Neural progenitor cell (in vitro differentiated cells): ENCODE data around the gene LRRC49. TPM values are rescaled to one million over a fixed set of nuclear protein-coding genes. Genes with fewer than 3 reads are reported as not detected.
"Not testable (repeated sequence)": the region's sequence is repeated elsewhere in the genome, so short reads cannot be mapped to it uniquely, and the experiment has no call there.

Source experiments
- DNase-seq: peaks from one replicate; pipeline ENCODE4 v3.0.0-alpha.2; 2016; ENCODE audit warnings: low spot score
- H2AFZ ChIP-seq: fragments of 200-600 bp; sonication (generic); replicated peaks from 2 replicates; pipeline ENCODE4 v1.6.1; 2016; ENCODE audit warnings: antibody characterized with exemption
- H3F3A ChIP-seq: fragments of 200-600 bp; sonication (generic); 2 replicates; pipeline ENCODE4 v1.6.1; 2016; ENCODE audit warnings: antibody characterized with exemption, low read depth
- H3K27ac ChIP-seq: fragments of 200-600 bp; sonication (generic); 2 replicates; pipeline ENCODE4 v1.5.1; 2016; ENCODE audit warnings: mild to moderate bottlenecking
- H3K27me3 ChIP-seq: fragments of 200-600 bp; sonication (generic); 2 replicates; pipeline ENCODE4 v1.6.1; 2016; ENCODE audit warnings: mild to moderate bottlenecking, moderate library complexity
- H3K36me3 ChIP-seq: fragments of 200-600 bp; sonication (generic); 2 replicates; pipeline ENCODE4 v1.5.1; 2016
- H3K4me1 ChIP-seq: fragments of 200-600 bp; sonication (generic); 2 replicates; pipeline ENCODE4 v1.6.1; 2016; ENCODE audit warnings: mixed run types
- H3K4me2 ChIP-seq: fragments of 200-600 bp; sonication (generic); 2 replicates; pipeline ENCODE4 v1.6.1; 2016
- H3K4me3 ChIP-seq: fragments of 200-600 bp; sonication (generic); 2 replicates; pipeline ENCODE4 v1.5.1; 2016
- H3K79me2 ChIP-seq: fragments of 200-600 bp; sonication (generic); 2 replicates; pipeline ENCODE4 v1.6.1; 2016; ENCODE audit warnings: low read depth
- H3K9ac ChIP-seq: fragments of 200-600 bp; sonication (generic); 2 replicates; pipeline ENCODE4 v1.6.1; 2016
- H3K9me3 ChIP-seq: fragments of 200-600 bp; sonication (generic); 2 replicates; pipeline ENCODE4 v1.5.1; 2016; ENCODE audit warnings: low read depth
- H4K20me1 ChIP-seq: fragments of 200-600 bp; sonication (generic); 2 replicates; pipeline ENCODE4 v1.6.1; 2016; ENCODE audit warnings: low read depth
- H3K27ac Mint-ChIP-seq: 3 replicates; pipeline ENCODE4 v1.8.0; 2021; ENCODE audit warnings: mixed read lengths
- H3K27me3 Mint-ChIP-seq: 2 replicates; pipeline ENCODE4 v1.8.0; 2022; ENCODE audit warnings: low read depth, mild to moderate bottlenecking, inconsistent platforms, moderate library complexity, mixed read lengths; ENCODE audit not compliant: insufficient read depth
- H3K36me3 Mint-ChIP-seq: 3 replicates; pipeline ENCODE4 v1.8.0; 2021; ENCODE audit warnings: mixed read lengths
- H3K4me1 Mint-ChIP-seq: 3 replicates; pipeline ENCODE4 v1.8.0; 2021; ENCODE audit warnings: mixed read lengths
- H3K4me3 Mint-ChIP-seq: 3 replicates; pipeline ENCODE4 v1.8.0; 2021; ENCODE audit warnings: mild to moderate bottlenecking, moderate library complexity, mixed read lengths
- H3K9me3 Mint-ChIP-seq: 3 replicates; pipeline ENCODE4 v1.8.0; 2020; ENCODE audit warnings: mixed read lengths
- CTCF ChIP-seq: fragments of 200-600 bp; sonication (generic); IDR thresholded peaks from 2 replicates; pipeline ENCODE4 v1.5.1; 2017; ENCODE audit warnings: antibody characterized with exemption, mild to moderate bottlenecking
- EZH2 ChIP-seq: fragments of 200-600 bp; sonication (generic); IDR thresholded peaks from 2 replicates; pipeline ENCODE4 v1.6.1; 2017; ENCODE audit warnings: antibody characterized with exemption, mild to moderate bottlenecking, moderate library complexity
- EZH2phosphoT487 ChIP-seq: fragments of 200-600 bp; sonication (generic); IDR thresholded peaks from 2 replicates; pipeline ENCODE4 v1.6.1; 2017; ENCODE audit warnings: antibody characterized with exemption
- total RNA-seq: library from RNA; depleted of rRNA; stranded (reverse); fragments of >200 nt; gene quantifications from 2 replicates; pipeline ENCODE4 v1.2.3, GENCODE V29; 2015; ENCODE audit warnings: low replicate concordance

Gene LRRC49
- total RNA-seq, 1 donor from 2014 or later: 62.4 TPM

GRCh38 chr15:70870051-70870450, 22.6 kb upstream of the LRRC49 start:
- no peak overlapping the region for H3K4me3 Mint-ChIP-seq
- Histone ChIP-seq H3K79me2 (no peaks in the 10 kb centered on the region), H3K4me2 (no peak overlapping the region), H3K27ac (no peak overlapping the region), H3F3A (no peaks in the 10 kb centered on the region), H3K9ac (no peak overlapping the region), H3K4me3 (no peak overlapping the region), H3K36me3 (no peaks in the 10 kb centered on the region), H3K9me3 (no peaks in the 10 kb centered on the region), H3K27me3 (no peaks in the 10 kb centered on the region), H4K20me1 (no peaks in the 10 kb centered on the region), H3K4me1 (no peaks in the 10 kb centered on the region), H2AFZ (no peak overlapping the region)
- H3K4me1 Mint-ChIP-seq: peaks cover 8% of the 10 kb centered on the region
- H3K36me3 Mint-ChIP-seq: peaks cover 2% of the 10 kb centered on the region
- no peaks in the 10 kb centered on the region for H3K27me3 Mint-ChIP-seq
- peaks cover 8% of the 10 kb centered on the region for H3K9me3 Mint-ChIP-seq
- H3K27ac Mint-ChIP-seq: no peak overlapping the region
- DNase-seq: no peak
- TF ChIP-seq EZH2: no peak

GRCh38 chr15:70871490-70871889, 21.1 kb upstream of the LRRC49 start:
- not testable (repeated sequence) for H3K4me3 Mint-ChIP-seq, H3K27me3 Mint-ChIP-seq, H3K4me3 ChIP-seq, H3F3A ChIP-seq, H3K27ac Mint-ChIP-seq, H3K9me3 Mint-ChIP-seq, H3K4me2 ChIP-seq, H3K79me2 ChIP-seq, H3K36me3 Mint-ChIP-seq, H3K4me1 Mint-ChIP-seq, H4K20me1 ChIP-seq, H3K4me1 ChIP-seq, H3K9ac ChIP-seq, H3K36me3 ChIP-seq, H3K9me3 ChIP-seq, H3K27me3 ChIP-seq, H3K27ac ChIP-seq, DNase-seq, H2AFZ ChIP-seq

GRCh38 chr15:70873232-70874054, 19.2 kb upstream of the LRRC49 start:
- Mint-ChIP-seq H3K4me1 (peaks cover 8% of the 10 kb centered on the region), H3K4me3 (no peak overlapping the region), H3K27me3 (no peaks in the 10 kb centered on the region), H3K27ac (no peak overlapping the region), H3K36me3 (peaks cover 2% of the 10 kb centered on the region), H3K9me3 (peaks cover 8% of the 10 kb centered on the region)
- Histone ChIP-seq H3K4me2 (no peak overlapping the region), H3K79me2 (no peaks in the 10 kb centered on the region), H3K27me3 (no peaks in the 10 kb centered on the region), H3K9me3 (no peaks in the 10 kb centered on the region), H3F3A (no peaks in the 10 kb centered on the region), H3K27ac (no peak overlapping the region), H3K9ac (no peak overlapping the region), H2AFZ (no peak overlapping the region), H4K20me1 (no peaks in the 10 kb centered on the region), H3K4me1 (no peaks in the 10 kb centered on the region), H3K36me3 (no peaks in the 10 kb centered on the region), H3K4me3 (no peak overlapping the region)
- no peak for DNase-seq
- TF ChIP-seq EZH2phosphoT487: no peak
- TF ChIP-seq CTCF: no peak
- no peak for TF ChIP-seq EZH2

GRCh38 chr15:70875001-70875782, 17.4 kb upstream of the LRRC49 start:
- H3K4me1 Mint-ChIP-seq: no peaks in the 10 kb centered on the region
- H3K36me3 Mint-ChIP-seq: peaks cover 2% of the 10 kb centered on the region
- H3K27me3 ChIP-seq: no peaks in the 10 kb centered on the region
- TF ChIP-seq EZH2 (no peak), CTCF (peak; percentile 48)
- H3K9me3 Mint-ChIP-seq: peaks cover 6% of the 10 kb centered on the region
- no peaks in the 10 kb centered on the region for H3K36me3 ChIP-seq
- H3K4me3 Mint-ChIP-seq: no peak overlapping the region
- H3K27ac Mint-ChIP-seq: no peak overlapping the region
- H3K27me3 Mint-ChIP-seq: no peaks in the 10 kb centered on the region
- H3K4me1 ChIP-seq: no peaks in the 10 kb centered on the region
- no peak overlapping the region for H3K9ac ChIP-seq
- H3K4me2 ChIP-seq: no peak overlapping the region
- H2AFZ ChIP-seq: no peak overlapping the region
- no peaks in the 10 kb centered on the region for H3K79me2 ChIP-seq
- H3K9me3 ChIP-seq: no peaks in the 10 kb centered on the region
- no peaks in the 10 kb centered on the region for H3F3A ChIP-seq
- no peak overlapping the region for H3K4me3 ChIP-seq
- DNase-seq: peak; percentile 30
- H4K20me1 ChIP-seq: no peaks in the 10 kb centered on the region
- no peak overlapping the region for H3K27ac ChIP-seq
